ENCODE measurements around the gene DNASE1. TPM values are rescaled to one million over a fixed set of nuclear protein-coding genes. Genes with fewer than 3 reads are reported as not detected.
A peak's percentile ranks its signal among the peaks of the same experiment; 100 is the strongest.

The DNASE1 gene, protein sequence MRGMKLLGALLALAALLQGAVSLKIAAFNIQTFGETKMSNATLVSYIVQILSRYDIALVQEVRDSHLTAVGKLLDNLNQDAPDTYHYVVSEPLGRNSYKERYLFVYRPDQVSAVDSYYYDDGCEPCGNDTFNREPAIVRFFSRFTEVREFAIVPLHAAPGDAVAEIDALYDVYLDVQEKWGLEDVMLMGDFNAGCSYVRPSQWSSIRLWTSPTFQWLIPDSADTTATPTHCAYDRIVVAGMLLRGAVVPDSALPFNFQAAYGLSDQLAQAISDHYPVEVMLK
- total RNA-seq (1 to 10 TPM; 3.2 to 8.9 (median 5.6) TPM), polyA plus RNA-seq (10 to 100 TPM in 1 of 2 donors, 1 to 10 TPM in 1; 6.0 to 10.2 TPM)
- long read RNA-seq, donor 1, partial matches to known transcripts = 0 of 10 reads
- long read RNA-seq, donor 1, other reads (novel, unspliced or antisense) = 9 of 10 reads
- long read RNA-seq, donor 2, partial matches to known transcripts = 0 of 10 reads
- long read RNA-seq, donor 2, other reads (novel, unspliced or antisense) = 10 of 10 reads
- long read RNA-seq, donor 3, partial matches to known transcripts = 0 of 3 reads
- long read RNA-seq, donor 3, other reads (novel, unspliced or antisense) = 3 of 3 reads

DNA sequence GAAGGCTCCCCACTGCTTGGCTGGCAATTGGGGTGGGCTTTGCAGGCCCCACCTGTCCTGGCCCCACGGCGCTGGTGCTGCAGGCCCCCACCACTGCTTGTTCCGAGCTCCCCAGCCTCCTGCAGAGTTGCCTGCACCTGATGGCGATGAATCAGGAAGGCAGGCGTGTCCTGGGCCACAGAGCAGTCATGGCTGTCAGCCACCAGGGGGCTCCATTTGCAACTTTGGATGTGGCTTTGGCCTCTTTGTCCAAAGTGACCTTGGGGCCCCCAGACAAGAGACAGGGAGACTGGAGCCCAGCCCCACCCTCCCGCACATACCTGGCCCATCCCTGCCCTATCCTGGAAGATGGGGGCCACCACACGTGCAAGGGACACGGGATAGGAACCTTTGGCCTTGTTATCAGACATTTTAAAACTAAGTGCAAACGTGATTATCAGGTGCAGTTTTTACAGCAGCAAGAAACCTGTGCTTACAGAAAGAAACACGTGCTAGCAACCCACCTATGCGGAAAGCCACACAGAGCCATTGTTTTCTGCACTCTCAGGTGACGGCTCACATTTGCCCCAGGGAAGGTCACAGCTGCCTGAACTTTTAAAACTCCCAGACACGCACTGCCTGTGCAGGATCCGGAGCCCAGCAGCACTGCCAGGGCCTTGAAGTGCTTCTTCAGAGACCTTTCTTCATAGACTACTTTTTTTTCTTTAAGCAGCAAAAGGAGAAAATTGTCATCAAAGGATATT, at the start of gene DNASE1:
Gene DNASE1 (plus strand): TSS at position 443 of the 743 bp plus-strand sequence. CDS start 683 bp downstream, outside the sequence.
- Histone ChIP-seq H3K27ac (peak within 1 kb of the TSS in 5 of 12 donors; percentile 21 to 42 (median 38)), H3K36me3 (peaks cover 0 to 61% (median 38%) of the 10 kb centered on the region in 9 donors), H3K9me3 (no peaks in the 10 kb centered on the region), H3K4me3 (no peak within 1 kb of the TSS), H3K4me1 (peaks cover 0 to 19% (median 6%) of the 10 kb centered on the region in 12 donors), H3K27me3 (no peaks in the 10 kb centered on the region)
- 60 to 74% (median 71%) methylated on average over 8 to 14 of the region's 14 CpGs for whole genome bisulfite sequencing, 4 donors
- TF ChIP-seq POLR2A (IDR thresholded peaks at IDR 0.05) = no peak
- TF ChIP-seq, protein P1, sequence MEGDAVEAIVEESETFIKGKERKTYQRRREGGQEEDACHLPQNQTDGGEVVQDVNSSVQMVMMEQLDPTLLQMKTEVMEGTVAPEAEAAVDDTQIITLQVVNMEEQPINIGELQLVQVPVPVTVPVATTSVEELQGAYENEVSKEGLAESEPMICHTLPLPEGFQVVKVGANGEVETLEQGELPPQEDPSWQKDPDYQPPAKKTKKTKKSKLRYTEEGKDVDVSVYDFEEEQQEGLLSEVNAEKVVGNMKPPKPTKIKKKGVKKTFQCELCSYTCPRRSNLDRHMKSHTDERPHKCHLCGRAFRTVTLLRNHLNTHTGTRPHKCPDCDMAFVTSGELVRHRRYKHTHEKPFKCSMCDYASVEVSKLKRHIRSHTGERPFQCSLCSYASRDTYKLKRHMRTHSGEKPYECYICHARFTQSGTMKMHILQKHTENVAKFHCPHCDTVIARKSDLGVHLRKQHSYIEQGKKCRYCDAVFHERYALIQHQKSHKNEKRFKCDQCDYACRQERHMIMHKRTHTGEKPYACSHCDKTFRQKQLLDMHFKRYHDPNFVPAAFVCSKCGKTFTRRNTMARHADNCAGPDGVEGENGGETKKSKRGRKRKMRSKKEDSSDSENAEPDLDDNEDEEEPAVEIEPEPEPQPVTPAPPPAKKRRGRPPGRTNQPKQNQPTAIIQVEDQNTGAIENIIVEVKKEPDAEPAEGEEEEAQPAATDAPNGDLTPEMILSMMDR (IDR thresholded peaks at IDR 0.05) = peak; percentile 47 to 75 (median 60)
- DNase-seq (peak in 4 of 5 donors; percentile 44 to 68 (median 48)), ATAC-seq (peak; percentile 29 to 69 (median 58))
- intact Hi-C loops (cut with DNase I) = no loop called here

DNA sequence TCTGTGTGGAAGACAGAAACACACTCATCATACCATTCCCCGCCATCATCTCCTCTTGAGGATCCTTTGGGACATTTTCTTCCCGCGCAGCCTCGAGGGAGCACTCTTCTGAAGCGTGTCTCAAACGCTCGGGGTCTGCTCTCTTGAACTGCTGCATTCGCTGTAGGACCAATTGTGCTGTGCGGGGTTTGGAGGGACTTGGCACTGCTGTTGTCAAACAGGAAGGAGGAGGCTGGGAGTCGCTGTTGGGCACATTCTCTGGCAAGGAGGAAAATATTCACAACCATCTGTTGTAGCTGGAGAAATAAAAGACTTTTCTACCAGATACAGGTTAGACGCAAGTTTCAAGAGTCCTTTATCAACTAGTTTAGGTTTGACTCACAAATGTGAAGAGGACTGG, 48.0 kb upstream of the DNASE1 start:
- H3K36me3 ChIP-seq = peaks cover 0 to 46% (median 20%) of the 10 kb centered on the region in 9 donors
- DNase-seq (no peak), ATAC-seq (no peak)
- H3K9me3 ChIP-seq = no peaks in the 10 kb centered on the region
- no peaks in the 10 kb centered on the region for H3K27me3 ChIP-seq
- TF ChIP-seq, protein P1 (IDR thresholded peaks at IDR 0.05) = no peak
- no peak for TF ChIP-seq POLR2A (IDR thresholded peaks at IDR 0.05)
- no peak overlapping the region for H3K27ac ChIP-seq
- H3K4me3 ChIP-seq = no peak overlapping the region
- WGBS, 4 donors = 75 to 83% (median 81%) methylated on average over 11 of the region's 11 CpGs
- intact Hi-C loops (cut with DNase I) = no loop called here
- H3K4me1 ChIP-seq = peaks cover 0 to 21% (median 10%) of the 10 kb centered on the region in 12 donors

DNA sequence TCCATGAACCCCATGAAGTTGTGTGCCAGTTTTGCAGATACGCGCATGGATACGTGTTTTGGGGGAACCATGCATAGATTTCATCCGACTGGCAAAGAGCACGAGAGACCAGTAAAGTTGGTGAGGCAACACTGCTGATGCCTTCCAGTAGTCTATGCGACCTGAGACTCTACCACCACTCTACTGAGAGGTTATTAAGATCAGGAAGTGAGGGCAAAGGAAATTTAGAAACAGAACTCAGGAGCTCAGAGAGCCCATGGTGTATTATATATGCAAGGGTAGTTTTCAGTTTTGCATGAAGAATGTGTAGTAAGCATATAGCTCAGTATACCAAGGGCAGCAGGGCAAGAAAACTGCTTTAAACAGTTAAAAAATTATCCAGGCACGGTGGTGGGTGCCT, 47.3 kb upstream of the DNASE1 start:
- no peak for ATAC-seq
- Histone ChIP-seq H3K27me3 (no peaks in the 10 kb centered on the region), H3K4me1 (peaks cover 0 to 20% (median 11%) of the 10 kb centered on the region in 12 donors), H3K27ac (no peak overlapping the region), H3K36me3 (peaks cover 0 to 39% (median 15%) of the 10 kb centered on the region in 9 donors), H3K4me3 (no peak overlapping the region), H3K9me3 (no peaks in the 10 kb centered on the region)
- intact Hi-C loops (cut with DNase I) = no loop called here
- DNase-seq = no peak
- WGBS, 4 donors = 91 to 95% (median 93%) methylated on average over 7 of the region's 7 CpGs
- TF ChIP-seq POLR2A (IDR thresholded peaks at IDR 0.05) = no peak
- TF ChIP-seq, protein P1 (IDR thresholded peaks at IDR 0.05) = no peak
